PFSK-1 (cell line): ENCODE measurements around the gene ANAPC1.

Experiments used
- POLR2AphosphoS5 ChIP-seq: IDR thresholded peaks from 2 replicates; pipeline ENCODE4 v1.6.1; 2012; ENCODE audit warnings: low read depth, mild to moderate bottlenecking, control low read depth, low read length, moderate library complexity
- TAF1 ChIP-seq: IDR thresholded peaks from 2 replicates; pipeline ENCODE4 v1.6.1; 2012; ENCODE audit warnings: low read length, control low read depth, borderline replicate concordance; ENCODE audit not compliant: insufficient read depth
- TF ChIP-seq, protein P1 (sequence below), 2 experiments: IDR thresholded peaks; 2 replicates each; pipeline versions ENCODE4 v1.6.1 to v1.8.0; 2011 to 2012; ENCODE audit warnings: low read depth in 2 of 2, low read length in 2 of 2, control low read depth in 1 of 2, inconsistent platforms in 1 of 2, mild to moderate bottlenecking in 1 of 2, moderate library complexity in 1 of 2; ENCODE audit not compliant: insufficient read depth in 1 of 2

GRCh38 chr2:111897630-111897923 lies 13.6 kb upstream of the ANAPC1 start:
- TF ChIP-seq, protein P1, sequence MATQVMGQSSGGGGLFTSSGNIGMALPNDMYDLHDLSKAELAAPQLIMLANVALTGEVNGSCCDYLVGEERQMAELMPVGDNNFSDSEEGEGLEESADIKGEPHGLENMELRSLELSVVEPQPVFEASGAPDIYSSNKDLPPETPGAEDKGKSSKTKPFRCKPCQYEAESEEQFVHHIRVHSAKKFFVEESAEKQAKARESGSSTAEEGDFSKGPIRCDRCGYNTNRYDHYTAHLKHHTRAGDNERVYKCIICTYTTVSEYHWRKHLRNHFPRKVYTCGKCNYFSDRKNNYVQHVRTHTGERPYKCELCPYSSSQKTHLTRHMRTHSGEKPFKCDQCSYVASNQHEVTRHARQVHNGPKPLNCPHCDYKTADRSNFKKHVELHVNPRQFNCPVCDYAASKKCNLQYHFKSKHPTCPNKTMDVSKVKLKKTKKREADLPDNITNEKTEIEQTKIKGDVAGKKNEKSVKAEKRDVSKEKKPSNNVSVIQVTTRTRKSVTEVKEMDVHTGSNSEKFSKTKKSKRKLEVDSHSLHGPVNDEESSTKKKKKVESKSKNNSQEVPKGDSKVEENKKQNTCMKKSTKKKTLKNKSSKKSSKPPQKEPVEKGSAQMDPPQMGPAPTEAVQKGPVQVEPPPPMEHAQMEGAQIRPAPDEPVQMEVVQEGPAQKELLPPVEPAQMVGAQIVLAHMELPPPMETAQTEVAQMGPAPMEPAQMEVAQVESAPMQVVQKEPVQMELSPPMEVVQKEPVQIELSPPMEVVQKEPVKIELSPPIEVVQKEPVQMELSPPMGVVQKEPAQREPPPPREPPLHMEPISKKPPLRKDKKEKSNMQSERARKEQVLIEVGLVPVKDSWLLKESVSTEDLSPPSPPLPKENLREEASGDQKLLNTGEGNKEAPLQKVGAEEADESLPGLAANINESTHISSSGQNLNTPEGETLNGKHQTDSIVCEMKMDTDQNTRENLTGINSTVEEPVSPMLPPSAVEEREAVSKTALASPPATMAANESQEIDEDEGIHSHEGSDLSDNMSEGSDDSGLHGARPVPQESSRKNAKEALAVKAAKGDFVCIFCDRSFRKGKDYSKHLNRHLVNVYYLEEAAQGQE (IDR thresholded peaks at IDR 0.05; ENCODE audit: insufficient read depth in 1 of 2, low read depth in 2 of 2, low read length in 2 of 2): no peak
- TF ChIP-seq POLR2AphosphoS5: no peak
- TF ChIP-seq TAF1: no peak
